ENCODE results near the gene KCNQ1OT1.

- TF ChIP-seq CTCF (IDR thresholded peaks at IDR 0.05; ENCODE audit: low read length) (no peak), EZH2 (IDR thresholded peaks at IDR 0.05; ENCODE audit: borderline replicate concordance, low read length) (no peak)
Measured at GRCh38 chr11:2660357-2660939, 39.3 kb downstream of the KCNQ1OT1 start.

Data from OCI-LY1 (cell line).